Measurements from ENCODE around the gene CSTF1. TPM values are rescaled to one million over a fixed set of nuclear protein-coding genes. Genes with fewer than 3 reads are reported as not detected.

CSTF1 gene
- polyA plus RNA-seq, 1 of the 3 experiments (the other 2 are of a cell fraction) = 23.4 TPM

DNA sequence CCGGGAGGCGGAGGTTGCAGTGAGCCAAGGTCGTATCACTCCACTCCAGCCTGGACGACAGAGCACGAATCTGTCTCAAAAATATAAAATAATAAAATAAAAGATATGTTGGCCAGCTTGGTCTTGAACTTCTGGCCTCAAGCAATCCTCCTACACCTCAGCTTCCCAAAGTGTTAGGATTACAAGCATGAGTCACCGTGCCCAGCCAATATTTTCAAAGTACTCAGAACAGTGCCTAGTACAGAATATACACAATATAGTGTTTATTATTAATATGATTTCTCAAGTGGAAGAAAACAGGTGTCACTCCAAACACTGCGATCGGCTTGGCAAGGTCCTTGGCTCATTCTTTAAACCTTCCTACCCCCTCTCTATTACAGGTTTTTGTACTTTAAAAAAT, 30.5 kb upstream of the CSTF1 start:
- peaks cover 5% of the 10 kb centered on the region for H3F3A ChIP-seq (replicated peaks; ENCODE audit: insufficient read depth)
- POLR2A ChIA-PET = no interaction called here
- no peak overlapping the region for H3K4me2 ChIP-seq
- no peak overlapping the region for H3K4me3 ChIP-seq (ENCODE audit: low read depth in 2 of 2, low read length in 1 of 2)
- H3K79me2 ChIP-seq (ENCODE audit: insufficient read depth) = peaks cover 46% of the 10 kb centered on the region
- no peaks in the 10 kb centered on the region for H3K27me3 ChIP-seq (ENCODE audit: insufficient read depth)
- no peak overlapping the region for H3K27ac ChIP-seq (ENCODE audit: low read depth in 2 of 2, low read length in 1 of 2)
- no peak overlapping the region for H3K9ac ChIP-seq
- peaks cover 0 to 14% of the 10 kb centered on the region in 2 experiments; a peak in 2 of 4 replicates for H3K4me1 ChIP-seq (ENCODE audit: control insufficient read depth in 1 of 2, insufficient read depth in 2 of 2, low read depth in 1 of 2, low read length in 1 of 2)
- H4K20me1 ChIP-seq (ENCODE audit: insufficient read depth) = no peaks in the 10 kb centered on the region
- DNase-seq = no peak
- no peak for TF ChIP-seq SMC3 (IDR thresholded peaks at IDR 0.05; ENCODE audit: low read depth, low read length)
- TF ChIP-seq GATA2 (CRISPR knock-in tag; IDR thresholded peaks at IDR 0.05) = no peak
- peaks cover 13 to 18% of the 10 kb centered on the region in 2 experiments for H3K36me3 ChIP-seq (replicated peaks in 1 of 2; ENCODE audit: control insufficient read depth in 1 of 2, insufficient read depth in 2 of 2, low read length in 1 of 2)
- H2AFZ ChIP-seq (ENCODE audit: low read depth) = no peak overlapping the region
- H3K9me2 ChIP-seq = no peaks in the 10 kb centered on the region
- 92% methylated on average over 8 of the region's 8 CpGs for WGBS (ENCODE audit: low lambda C conversion rate)
- H3K9me3 ChIP-seq = no peaks in the 10 kb centered on the region
- CTCF ChIA-PET = no interaction called here

DNA sequence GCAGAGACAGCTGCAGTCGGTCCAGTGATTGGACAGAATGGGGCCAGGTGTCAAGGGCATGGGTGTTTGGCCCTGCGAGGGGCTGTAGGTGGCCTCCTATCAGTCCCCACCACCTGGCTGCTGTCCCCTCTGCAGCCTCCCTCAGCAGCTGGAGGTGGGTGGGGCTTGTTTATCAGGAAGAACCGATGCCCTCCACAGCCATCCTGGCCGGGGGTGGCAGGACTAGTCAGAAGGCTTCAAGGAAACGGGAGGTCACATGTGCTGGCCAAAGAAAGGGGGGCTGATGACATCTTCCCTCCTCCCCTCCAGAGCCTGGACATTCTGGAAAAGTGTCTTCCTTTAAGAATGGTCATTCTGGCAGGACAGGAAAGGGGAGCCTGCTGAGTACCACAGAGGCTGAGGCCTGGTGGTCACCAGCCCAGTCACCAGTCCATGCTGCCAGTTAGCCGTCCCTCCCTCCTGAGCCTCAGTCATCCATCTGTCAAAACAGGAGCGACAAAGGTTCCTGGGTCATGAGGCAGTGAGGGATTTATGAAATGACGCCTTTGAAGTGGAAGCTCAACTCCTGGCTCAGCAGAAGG, 29.5 kb upstream of the CSTF1 start:
- no peak overlapping the region for H3K4me3 ChIP-seq (ENCODE audit: low read depth in 2 of 2, low read length in 1 of 2)
- WGBS (ENCODE audit: low lambda C conversion rate) = 89% methylated on average over 5 of the region's 8 CpGs
- H3K9me3 ChIP-seq = no peaks in the 10 kb centered on the region
- H3K9me2 ChIP-seq = no peaks in the 10 kb centered on the region
- peaks cover 16 to 24% of the 10 kb centered on the region in 2 experiments for H3K36me3 ChIP-seq (replicated peaks in 1 of 2; ENCODE audit: control insufficient read depth in 1 of 2, insufficient read depth in 2 of 2, low read length in 1 of 2)
- TF ChIP-seq EP300 (IDR thresholded peaks at IDR 0.05; ENCODE audit: borderline replicate concordance in 1 of 2, low read depth in 1 of 2, low read length in 1 of 2) = no peak
- no peak for TF ChIP-seq FOXJ3 (CRISPR knock-in tag; IDR thresholded peaks at IDR 0.05)
- no peak for TF ChIP-seq TCF12 (IDR thresholded peaks at IDR 0.05)
- TF ChIP-seq NRF1 (IDR thresholded peaks at IDR 0.05; ENCODE audit: low read depth, low read length) = no peak
- TF ChIP-seq REST (IDR thresholded peaks at IDR 0.05; ENCODE audit: low read depth, low read length) = no peak
- no peak for TF ChIP-seq TEAD4 (IDR thresholded peaks at IDR 0.05; ENCODE audit: borderline replicate concordance, insufficient read depth)
- TF ChIP-seq YY1 (IDR thresholded peaks at IDR 0.05; ENCODE audit: low read depth) = no peak
- TF ChIP-seq IRF3 (IDR thresholded peaks at IDR 0.05; ENCODE audit: low read depth, low read length) = no peak
- no peak for TF ChIP-seq JUND (IDR thresholded peaks at IDR 0.05)
- TF ChIP-seq RCOR1 (IDR thresholded peaks at IDR 0.05; ENCODE audit: low read length) = no peak
- TF ChIP-seq, protein P1, sequence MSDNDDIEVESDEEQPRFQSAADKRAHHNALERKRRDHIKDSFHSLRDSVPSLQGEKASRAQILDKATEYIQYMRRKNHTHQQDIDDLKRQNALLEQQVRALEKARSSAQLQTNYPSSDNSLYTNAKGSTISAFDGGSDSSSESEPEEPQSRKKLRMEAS (IDR thresholded peaks at IDR 0.05; ENCODE audit: low read depth) = no peak
- no peak for TF ChIP-seq CTCF (IDR thresholded peaks at IDR 0.05)
- no peak for TF ChIP-seq RAD21 (IDR thresholded peaks at IDR 0.05; ENCODE audit: low read length)
- peaks cover 46% of the 10 kb centered on the region for H3K79me2 ChIP-seq (ENCODE audit: insufficient read depth)
- H3F3A ChIP-seq (replicated peaks; ENCODE audit: insufficient read depth) = peaks cover 11% of the 10 kb centered on the region
- no peak overlapping the region for H3K27ac ChIP-seq (ENCODE audit: low read depth in 2 of 2, low read length in 1 of 2)
- CTCF ChIA-PET = no interaction called here
- no peak for DNase-seq
- peaks cover 0 to 14% of the 10 kb centered on the region in 2 experiments; a peak in 2 of 4 replicates for H3K4me1 ChIP-seq (ENCODE audit: control insufficient read depth in 1 of 2, insufficient read depth in 2 of 2, low read depth in 1 of 2, low read length in 1 of 2)
- H4K20me1 ChIP-seq (ENCODE audit: insufficient read depth) = no peaks in the 10 kb centered on the region
- no peak overlapping the region for H3K9ac ChIP-seq
- POLR2A ChIA-PET = no interaction called here
- no peak overlapping the region for H2AFZ ChIP-seq (ENCODE audit: low read depth)
- H3K27me3 ChIP-seq (ENCODE audit: insufficient read depth) = no peaks in the 10 kb centered on the region
- H3K4me2 ChIP-seq = no peak overlapping the region
